ENCODE data around the gene RPS28. TPM values are rescaled to one million over a fixed set of nuclear protein-coding genes. Genes with fewer than 3 reads are reported as not detected.

Gene RPS28
- total RNA-seq, 4 donors from 2014 or later: 337 to 849 (median 372) TPM

- no peak for TF ChIP-seq CTCF (IDR thresholded peaks at IDR 0.05; ENCODE audit: low read depth)
These were observed 1.3 kb upstream of the RPS28 start for GRCh38 chr19:8319807-8320520.

GRCh38 chr19:8320564-8321066 lies 681 bp upstream of the RPS28 start:
- no peak for TF ChIP-seq CTCF (IDR thresholded peaks at IDR 0.05; ENCODE audit: low read depth)

- TF ChIP-seq CTCF (IDR thresholded peaks at IDR 0.05; ENCODE audit: low read depth): no peak
These were observed 816 bp downstream of the RPS28 start for GRCh38 chr19:8321986-8322637.

- TF ChIP-seq CTCF (IDR thresholded peaks at IDR 0.05; ENCODE audit: low read depth): no peak
These were observed 1.3 kb downstream of the RPS28 start for GRCh38 chr19:8322638-8322997.

GRCh38 chr19:8323781-8324185 lies 2.5 kb downstream of the RPS28 start:
- no peak for TF ChIP-seq CTCF (IDR thresholded peaks at IDR 0.05; ENCODE audit: low read depth)

- TF ChIP-seq CTCF (IDR thresholded peaks at IDR 0.05; ENCODE audit: low read depth): no peak
These were observed 3.1 kb downstream of the RPS28 start for GRCh38 chr19:8324186-8325050.

GRCh38 chr19:8325454-8325853 lies 4.2 kb downstream of the RPS28 start:
- TF ChIP-seq CTCF (IDR thresholded peaks at IDR 0.05; ENCODE audit: low read depth): no peak
